SKM-1 (cell line): ENCODE results near the gene PKDREJ.
A peak's percentile ranks its signal among the peaks of the same experiment; 100 is the strongest.
"Not testable (repeated sequence)": the region's sequence is repeated elsewhere in the genome, so short reads cannot be mapped to it uniquely, and the experiment has no call there.

Experiments used
- DNase-seq: peaks from one replicate; lab custom pipeline; 2025; ENCODE audit not compliant: unreplicated experiment; lab: John Stamatoyannopoulos, UW

The PKDREJ gene, protein sequence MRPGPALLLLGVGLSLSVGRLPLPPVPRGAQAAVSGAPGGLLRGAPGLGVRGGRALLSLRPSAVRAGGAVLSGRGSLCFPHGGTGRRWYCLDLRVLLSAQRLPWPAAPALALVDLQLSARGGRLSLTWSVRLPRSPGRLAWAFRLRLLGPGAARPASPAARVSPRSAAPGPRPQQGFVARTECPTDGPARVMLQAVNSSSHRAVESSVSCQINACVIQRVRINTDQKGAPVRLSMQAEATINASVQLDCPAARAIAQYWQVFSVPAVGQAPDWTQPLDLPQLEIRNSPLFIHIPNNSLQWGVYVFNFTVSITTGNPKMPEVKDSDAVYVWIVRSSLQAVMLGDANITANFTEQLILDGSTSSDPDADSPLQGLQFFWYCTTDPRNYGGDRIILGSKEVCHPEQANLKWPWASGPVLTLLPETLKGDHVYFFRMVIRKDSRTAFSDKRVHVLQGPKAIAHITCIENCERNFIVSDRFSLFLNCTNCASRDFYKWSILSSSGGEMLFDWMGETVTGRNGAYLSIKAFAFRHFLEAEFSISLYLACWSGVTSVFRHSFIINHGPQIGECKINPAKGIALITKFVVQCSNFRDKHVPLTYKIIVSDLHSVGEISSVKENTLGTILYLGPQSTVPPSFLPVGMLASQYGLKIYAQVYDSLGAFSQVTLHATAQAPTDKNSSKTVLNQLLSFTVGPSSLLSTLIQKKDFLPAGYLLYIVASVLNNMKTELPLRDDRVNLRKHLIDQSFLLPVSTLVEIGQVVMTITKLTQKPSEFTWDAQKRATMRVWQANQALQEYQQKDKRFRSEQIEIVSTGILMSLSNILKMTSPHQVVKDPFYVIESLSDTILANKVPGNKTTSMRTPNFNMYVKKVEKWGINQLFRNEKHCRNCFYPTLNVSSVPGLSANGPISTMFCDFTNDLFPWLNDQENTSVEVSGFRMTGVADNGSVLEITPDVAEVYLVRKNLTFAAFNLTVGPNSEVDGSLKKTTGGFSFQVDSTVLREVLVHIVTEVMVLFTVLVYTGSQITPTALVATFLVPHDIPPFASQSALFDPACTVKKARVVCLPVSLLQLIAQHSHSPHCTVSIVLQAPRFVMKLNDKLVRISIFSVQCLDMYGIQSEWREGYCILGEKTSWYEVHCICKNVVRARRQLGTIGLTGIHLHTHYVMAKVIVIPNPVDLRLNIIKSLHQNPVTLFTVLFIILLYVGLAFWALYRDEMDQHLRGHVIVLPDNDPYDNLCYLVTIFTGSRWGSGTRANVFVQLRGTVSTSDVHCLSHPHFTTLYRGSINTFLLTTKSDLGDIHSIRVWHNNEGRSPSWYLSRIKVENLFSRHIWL (N-terminal part only)

DNA sequence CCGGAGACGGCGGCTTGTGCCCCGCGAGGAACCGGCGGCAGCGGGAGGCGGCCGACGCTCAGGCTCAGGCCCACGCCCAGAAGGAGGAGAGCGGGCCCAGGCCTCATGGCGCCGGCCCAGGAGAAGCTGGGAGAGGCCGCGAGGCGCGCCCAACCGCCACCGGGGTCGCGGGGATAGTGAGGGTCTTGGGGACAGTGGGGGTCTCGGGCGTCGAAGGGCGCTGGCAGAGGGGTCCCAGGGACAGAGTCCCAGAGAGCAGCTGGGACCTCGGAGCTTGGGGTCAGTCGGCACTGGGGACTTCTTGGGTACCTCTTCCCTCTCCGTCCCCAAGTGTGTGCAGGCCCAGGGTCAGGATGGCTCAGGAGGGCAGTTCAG, at the start of gene PKDREJ:
TSS of gene PKDREJ (minus strand) at position 128 of the 375 bp plus-strand sequence. CDS start at position 107, 21 bp downstream.
- no peak for DNase-seq

GRCh38 chr22:46312848-46313247, 49.7 kb upstream of the PKDREJ start:
- DNase-seq: not testable (repeated sequence)

DNA sequence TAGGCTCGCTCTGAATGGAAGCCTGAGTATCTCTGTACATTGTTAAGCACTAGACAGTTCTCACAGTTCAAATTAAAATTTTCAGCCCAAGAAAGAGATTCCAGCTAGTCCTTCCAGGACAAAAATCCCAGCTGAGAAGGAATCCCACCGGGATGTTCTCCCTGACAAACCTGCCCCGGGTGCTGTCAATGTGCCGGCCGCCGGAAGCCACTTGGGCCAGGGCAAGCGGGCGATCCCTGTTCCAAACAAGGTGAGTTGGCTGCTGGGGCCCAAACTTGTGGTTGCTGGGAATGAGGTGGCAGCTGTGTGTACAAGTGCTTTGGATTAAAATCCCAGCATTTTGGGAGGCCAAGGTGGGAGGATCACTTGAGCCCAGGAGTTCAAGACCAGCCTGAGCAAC, 48.9 kb upstream of the PKDREJ start:
- no peak for DNase-seq

DNA sequence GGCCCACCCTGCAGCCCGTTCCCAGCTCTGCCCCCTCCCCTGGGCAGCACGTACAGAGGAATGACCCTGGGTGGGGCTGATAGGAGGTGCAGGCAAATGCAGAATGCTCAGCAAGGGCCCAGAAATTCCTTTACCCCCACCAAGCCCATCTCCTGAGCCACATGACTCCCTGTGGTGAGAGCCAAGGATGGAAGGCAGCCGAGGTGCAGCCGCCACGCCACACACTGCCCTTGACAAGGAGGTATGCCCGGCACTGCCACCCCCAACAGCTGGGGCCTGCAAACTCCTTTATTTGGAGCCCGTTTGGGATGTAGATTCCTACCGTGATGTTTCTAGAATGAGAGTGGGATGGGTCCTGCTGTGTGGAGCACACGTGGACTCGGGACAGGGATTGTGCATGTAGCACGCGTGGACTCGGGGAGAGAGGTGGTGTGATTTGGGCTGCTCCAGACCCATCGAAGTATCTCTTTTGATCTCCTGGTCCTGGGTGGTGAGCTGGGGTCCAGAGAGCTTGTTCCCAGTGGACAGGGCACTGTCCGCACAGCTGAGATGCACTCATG, 46.5 kb upstream of the PKDREJ start:
- no peak for DNase-seq

- no peak for DNase-seq
Observed at GRCh38 chr22:46308283-46308988, 45.3 kb upstream of the PKDREJ start.

DNA sequence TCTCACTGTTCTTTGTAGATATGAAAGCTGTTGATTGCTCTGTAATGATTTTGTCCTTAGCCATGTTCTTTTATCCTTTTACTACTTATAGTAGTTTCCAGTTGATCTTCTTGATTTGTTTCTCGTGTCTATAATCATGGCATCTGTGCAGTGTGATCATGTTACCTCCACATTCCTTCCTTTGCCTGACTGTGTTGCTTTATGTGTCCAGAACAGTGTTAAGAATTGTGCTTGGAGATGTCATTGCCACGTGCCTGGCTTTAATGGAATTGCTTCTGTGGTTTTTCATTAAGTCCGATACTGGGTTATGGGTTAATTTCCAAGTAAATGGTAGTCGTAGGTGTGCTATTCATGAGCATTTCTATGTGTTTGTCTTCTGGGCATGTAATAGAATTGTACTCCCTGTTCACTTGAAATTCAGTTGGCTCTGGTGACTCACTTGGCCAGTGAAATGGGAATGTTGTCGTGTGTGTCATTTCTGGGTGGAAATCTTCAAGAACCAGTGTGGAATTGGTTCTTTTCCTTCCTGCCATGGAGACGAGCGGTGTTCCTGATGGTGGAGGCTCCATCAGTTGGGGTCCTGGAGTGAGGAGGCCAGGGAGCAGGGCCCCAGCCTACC, 40.3 kb upstream of the PKDREJ start:
- no peak for DNase-seq

GRCh38 chr22:46300491-46300890, 37.3 kb upstream of the PKDREJ start:
- DNase-seq: no peak

DNA sequence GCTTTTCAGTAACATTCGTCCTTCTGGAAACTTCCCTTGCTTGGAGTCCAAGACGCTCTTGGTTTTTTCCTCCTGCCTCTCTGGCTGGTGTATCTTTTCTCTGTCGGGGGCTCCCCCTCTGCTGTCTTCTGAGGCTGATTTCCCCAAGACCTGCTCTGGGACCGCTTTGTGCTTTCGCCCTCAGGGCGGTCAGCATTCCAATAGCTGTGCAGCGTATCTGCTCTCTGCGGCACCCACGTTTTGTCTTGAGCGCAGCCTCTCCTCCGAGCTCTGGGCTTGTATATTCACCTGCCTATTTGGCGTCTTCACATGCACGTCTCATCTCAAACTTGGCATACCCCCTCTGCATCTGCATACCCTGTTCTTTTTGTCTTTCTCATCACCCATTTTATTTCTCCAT, 36.0 kb upstream of the PKDREJ start:
- DNase-seq: no peak

DNA sequence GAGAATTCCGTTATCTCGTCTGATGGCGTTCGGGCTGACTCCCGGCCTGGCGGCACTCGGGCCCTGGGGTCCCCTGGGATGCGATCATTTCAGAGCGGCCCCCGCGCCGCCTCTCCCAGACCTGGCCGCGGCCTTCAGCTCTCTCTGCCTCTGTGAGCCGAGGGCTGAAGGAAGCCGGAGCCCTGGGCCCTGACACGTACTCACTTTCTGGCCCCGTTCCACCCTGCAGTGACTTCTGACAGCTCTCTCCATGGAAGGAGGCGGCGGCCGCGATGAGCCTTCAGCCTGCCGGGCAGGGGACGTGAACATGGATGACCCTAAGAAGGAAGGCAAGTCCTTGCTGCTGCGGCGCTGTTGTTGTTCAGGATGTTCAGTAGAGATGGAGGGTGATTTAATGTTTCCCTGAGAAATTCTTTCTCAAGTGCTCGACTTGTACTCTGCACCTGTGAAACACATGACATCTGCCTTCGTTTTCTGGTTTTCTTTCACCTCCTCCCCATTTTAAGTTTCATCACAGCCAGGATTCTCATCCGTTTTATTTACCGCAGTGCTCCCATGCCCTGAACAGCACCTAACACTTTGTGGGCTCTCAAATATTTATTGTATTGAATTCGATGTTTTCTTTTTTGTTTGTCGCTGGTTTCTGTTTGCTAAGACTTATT, 34.1 kb upstream of the PKDREJ start:
- DNase-seq: no peak

DNA sequence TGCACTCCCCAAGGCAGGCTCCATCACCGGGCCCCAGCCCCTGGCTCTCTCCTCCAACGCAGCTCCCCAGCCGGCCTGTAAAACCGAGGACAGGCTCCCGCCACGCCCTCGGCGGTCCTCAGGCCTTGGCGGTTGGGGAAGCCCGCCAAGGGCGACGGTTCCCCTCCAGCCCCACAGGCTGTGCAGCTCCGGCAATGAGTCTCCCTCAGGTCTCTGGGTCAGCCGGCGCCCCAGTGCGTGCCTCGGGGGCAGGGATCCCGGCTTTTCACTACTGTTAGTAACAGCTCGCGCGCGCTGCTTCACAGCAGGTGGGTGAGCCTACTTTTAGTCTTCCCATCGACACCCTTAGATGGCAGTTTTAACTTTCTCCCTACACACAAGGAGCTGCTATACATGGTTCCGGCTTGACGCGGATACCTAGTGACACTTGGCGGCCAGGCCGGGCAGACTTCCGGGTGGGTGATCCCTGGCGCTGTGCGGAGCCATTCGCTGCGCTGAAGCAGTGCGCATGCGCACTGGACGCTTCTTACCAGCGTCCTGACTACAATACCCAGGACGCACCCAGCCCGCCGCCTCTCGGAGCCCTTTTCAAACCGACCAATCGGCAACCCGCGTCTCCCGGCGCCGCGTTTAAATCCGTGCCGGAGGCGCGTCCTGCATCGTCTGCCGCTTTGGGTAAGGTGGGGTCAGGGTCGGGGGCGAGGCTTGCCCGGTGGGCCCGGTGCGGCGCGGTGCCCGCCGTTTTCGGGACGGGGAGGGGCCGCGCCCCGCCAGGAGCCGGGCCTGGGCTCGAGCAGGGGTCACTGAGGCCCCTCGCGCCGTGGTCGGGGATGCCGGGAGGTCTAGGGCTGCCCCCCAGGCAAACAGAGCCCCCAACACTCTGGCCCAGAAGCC, 33.4 kb upstream of the PKDREJ start, which contains the start of gene GTSE1:
TSS of gene GTSE1 (plus strand) at position 614 of the 894 bp plus-strand sequence. CDS start 531 bp downstream, outside the sequence.
- peak; percentile 96 for DNase-seq

DNA sequence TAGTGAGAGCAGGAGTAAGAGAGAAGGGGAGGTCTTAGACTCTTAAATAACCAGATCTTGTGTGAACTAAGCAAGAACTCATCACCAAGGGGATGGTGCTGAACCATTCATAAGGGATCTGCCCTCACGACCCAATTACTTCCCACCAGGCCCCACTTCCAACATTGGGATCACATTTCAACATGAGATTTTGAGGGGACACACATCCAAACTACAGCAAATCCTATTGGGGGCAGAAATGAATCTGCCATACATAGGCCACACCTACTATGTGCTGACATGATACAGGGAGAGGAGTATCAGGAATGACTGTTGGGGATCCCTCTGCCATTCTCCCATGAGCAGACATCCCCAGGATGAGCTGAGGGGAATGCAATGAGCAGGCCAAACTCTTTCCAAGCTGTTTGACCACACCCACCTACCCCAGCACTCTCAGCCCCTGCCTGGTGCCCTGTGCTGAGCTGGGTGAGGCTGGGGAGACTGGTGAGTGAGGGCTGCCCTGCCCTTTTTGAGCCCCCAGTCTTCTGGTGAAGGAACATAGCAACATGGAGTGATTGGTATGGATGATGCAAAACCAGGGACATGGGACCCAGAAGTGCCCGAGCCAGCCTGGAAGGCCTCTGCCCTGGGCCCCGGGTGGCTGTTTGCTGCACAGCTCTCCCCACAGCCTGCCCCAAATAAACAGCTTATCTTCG, 32.3 kb upstream of the PKDREJ start:
- DNase-seq: no peak

GRCh38 chr22:46294784-46295183, 31.6 kb upstream of the PKDREJ start:
- no peak for DNase-seq

DNA sequence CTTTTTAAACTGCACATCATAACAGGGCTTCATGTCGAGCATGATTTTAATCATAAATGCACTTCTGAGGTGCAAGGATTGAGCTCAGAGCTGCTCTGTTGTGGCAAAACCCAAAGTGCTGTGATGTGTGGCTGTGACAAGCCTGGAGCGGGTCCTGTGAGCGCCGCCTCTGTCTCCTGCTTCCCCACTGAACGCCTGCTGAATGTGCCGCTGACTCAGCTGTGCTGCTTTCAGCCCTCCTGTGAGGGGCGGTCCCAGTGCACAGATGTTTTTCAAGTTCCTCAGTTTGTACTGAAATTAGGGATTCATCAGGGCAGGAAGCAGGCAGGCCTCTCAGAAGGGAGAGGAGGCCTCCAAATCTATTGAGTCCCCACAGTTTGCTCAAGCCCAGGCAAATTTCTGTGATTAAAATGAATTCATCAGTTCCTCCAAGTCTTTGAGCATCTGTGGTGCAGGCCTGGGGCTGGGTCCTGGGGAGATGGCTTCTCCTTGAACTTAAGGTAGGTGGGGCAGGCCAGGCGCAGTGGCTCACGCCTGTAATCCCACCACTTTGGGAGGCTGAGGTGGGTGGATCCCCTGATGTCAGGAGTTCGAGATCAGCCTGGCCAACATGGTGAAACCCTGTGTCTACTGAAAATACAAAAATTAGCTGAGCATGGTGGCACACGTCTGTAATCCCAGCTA, 30.6 kb upstream of the PKDREJ start:
- DNase-seq: no peak

- no peak for DNase-seq
Observed at GRCh38 chr22:46292732-46293131, 29.6 kb upstream of the PKDREJ start.

- no peak for DNase-seq
Observed at GRCh38 chr22:46292173-46292572, 29.0 kb upstream of the PKDREJ start.

DNA sequence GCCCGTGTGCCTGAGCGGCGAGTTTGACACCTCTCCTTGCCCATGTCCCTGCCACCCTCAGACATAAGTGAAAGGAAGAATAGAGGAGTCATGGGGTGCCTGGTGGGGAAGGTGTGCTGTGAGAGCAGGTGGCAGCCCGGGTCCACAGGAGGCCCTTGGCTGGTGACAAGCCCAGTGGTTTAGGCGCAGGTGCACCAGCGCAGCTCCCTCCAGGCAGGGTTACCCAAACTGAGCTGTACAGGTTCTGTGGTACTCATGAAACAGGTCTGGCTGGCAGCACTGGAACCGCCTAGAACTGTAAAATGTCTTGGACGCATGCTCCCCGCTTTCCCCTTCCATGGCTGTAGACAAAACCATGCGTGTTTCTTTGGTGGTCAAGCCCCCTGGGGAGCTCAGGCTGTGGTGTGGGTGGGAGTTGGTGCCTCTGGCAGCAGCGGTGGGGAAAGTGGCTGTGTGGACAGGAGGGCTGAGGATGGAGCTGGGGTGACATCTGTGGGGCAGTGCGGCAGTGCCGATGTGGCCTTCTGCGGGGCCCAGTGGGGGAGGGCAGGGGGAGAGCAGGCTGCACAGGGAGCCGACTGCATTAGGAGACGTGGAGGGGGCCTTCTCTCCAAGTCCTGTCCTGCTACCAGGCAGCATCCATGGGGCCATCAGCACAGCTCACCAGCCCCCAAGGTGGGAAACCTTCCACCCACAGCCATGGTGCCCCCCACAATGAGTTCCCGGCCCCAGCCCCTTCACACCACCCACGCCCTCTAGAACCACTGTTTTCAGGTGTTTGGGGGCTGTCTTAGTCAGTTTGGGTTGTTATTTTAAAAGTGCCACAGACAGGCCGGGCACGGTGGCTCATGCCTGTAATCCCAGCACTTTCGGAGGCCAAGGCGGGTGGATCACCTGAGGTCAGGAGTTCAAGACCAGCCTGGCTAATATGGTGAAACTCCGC, 28.0 kb upstream of the PKDREJ start:
- DNase-seq: no peak
